SU-DHL-6 (cell line): ENCODE data around the gene CASS4.

Source experiments
- EZH2phosphoT487 ChIP-seq: fragments of 200-600 bp; sonication (generic), shearing (Covaris generic); conservative IDR thresholded peaks from 2 replicates; pipeline ENCODE4 v1.6.1; 2018; ENCODE audit warnings: mild to moderate bottlenecking, antibody characterized with exemption, low read length, moderate library complexity, mixed read lengths
- TF ChIP-seq, protein P1 (sequence below): fragments of 200-600 bp; sonication (generic); IDR thresholded peaks from one replicate; pipeline ENCODE4 v1.5.1; 2017; ENCODE audit warnings: antibody characterized with exemption, mild to moderate bottlenecking, low read length, moderate library complexity; ENCODE audit not compliant: insufficient read depth, poor library complexity, severe bottlenecking

DNA sequence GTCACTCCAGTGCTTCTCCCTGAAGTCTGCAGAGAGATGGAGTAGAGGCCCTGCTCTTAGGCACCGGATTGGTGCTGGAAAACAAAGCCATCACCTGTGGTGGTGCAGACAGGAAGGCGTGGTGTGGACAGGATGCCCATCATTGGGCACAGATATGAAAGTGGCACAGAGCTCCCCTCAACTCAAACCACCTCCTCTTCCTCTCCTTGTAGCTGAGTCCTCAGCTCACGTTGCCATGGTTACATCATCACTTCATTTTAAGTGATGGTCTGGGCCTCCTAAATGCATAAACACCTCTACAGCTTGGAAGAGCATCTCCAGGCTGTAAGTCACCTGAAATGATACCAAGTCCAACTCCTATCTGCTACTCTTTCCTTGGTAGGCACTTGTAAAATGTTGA, 48.4 kb downstream of the CASS4 start:
- TF ChIP-seq, protein P1, sequence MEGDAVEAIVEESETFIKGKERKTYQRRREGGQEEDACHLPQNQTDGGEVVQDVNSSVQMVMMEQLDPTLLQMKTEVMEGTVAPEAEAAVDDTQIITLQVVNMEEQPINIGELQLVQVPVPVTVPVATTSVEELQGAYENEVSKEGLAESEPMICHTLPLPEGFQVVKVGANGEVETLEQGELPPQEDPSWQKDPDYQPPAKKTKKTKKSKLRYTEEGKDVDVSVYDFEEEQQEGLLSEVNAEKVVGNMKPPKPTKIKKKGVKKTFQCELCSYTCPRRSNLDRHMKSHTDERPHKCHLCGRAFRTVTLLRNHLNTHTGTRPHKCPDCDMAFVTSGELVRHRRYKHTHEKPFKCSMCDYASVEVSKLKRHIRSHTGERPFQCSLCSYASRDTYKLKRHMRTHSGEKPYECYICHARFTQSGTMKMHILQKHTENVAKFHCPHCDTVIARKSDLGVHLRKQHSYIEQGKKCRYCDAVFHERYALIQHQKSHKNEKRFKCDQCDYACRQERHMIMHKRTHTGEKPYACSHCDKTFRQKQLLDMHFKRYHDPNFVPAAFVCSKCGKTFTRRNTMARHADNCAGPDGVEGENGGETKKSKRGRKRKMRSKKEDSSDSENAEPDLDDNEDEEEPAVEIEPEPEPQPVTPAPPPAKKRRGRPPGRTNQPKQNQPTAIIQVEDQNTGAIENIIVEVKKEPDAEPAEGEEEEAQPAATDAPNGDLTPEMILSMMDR, result no peak
- TF ChIP-seq EZH2phosphoT487, result no peak
